ENCODE data around the gene FNBP1. TPM values are rescaled to one million over a fixed set of nuclear protein-coding genes. Genes with fewer than 3 reads are reported as not detected.

FNBP1 gene
- total and polyA plus RNA-seq, 2 of the 8 experiments (the other 6 are each of a cell fraction or from before 2014, with no cell fraction given), result 7.2 to 40.9 TPM

- DNase-seq (ENCODE audit: low read depth in 1 of 2, low spot score in 2 of 2), result no peak
- FAIRE-seq, result no peak
- TF ChIP-seq SRF (IDR thresholded peaks at IDR 0.05; ENCODE audit: low read depth, low read length) (no peak), SIN3A (conservative IDR thresholded peaks at IDR 0.05 in 1 of 2, IDR thresholded peaks at IDR 0.05 in 1 of 2; ENCODE audit: low read depth in 1 of 2, low read length in 2 of 2) (no peak), JUND (IDR thresholded peaks at IDR 0.05; ENCODE audit: low read length) (no peak), EZH2 (IDR thresholded peaks at IDR 0.05; ENCODE audit: low read depth, low read length, severe bottlenecking) (no peak), TEAD4 (IDR thresholded peaks at IDR 0.05; ENCODE audit: low read depth, low read length) (no peak), RXRA (IDR thresholded peaks at IDR 0.05; ENCODE audit: insufficient read depth, low read depth, low read length) (no peak), BCL11A (IDR thresholded peaks at IDR 0.05; ENCODE audit: low read depth in 2 of 2, low read length in 2 of 2) (no peak), BACH1 (IDR thresholded peaks at IDR 0.05; ENCODE audit: low read length) (no peak), TAF7 (optimal IDR thresholded peaks at IDR 0.05; ENCODE audit: borderline replicate concordance, low read depth, low read length) (no peak), TCF12 (IDR thresholded peaks at IDR 0.05; ENCODE audit: low read depth, low read length) (no peak), NANOG (IDR thresholded peaks at IDR 0.05; ENCODE audit: insufficient read depth, low read depth, low read length, poor library complexity, severe bottlenecking) (no peak)
- POLR2A ChIA-PET (ENCODE audit: partially characterized antibody), result interaction anchor here (0.6 to 2.7 kb wide), 2 partner anchors 8 to 24 kb away, joined by 3 to 8 read pairs; partner anchors contain the start of gene GPR107
- Histone ChIP-seq H3K27me3 (replicated peaks in 1 of 4; ENCODE audit: control insufficient read depth in 3 of 4, extremely low read depth in 1 of 4, insufficient read depth in 3 of 4, low read length in 3 of 4) (peaks cover 0 to 9% (median 4%) of the 10 kb centered on the region in 4 experiments; a peak in 4 of 7 replicates), H3K9ac (replicated peaks in 1 of 4; ENCODE audit: extremely low read depth in 1 of 4, low read depth in 3 of 4, low read length in 3 of 4) (no peak overlapping the region), H3K4me3 (ENCODE audit: extremely low read depth in 1 of 4, insufficient read depth in 2 of 4, low read depth in 3 of 4, low read length in 4 of 4) (no peak overlapping the region), H2BK15ac (ENCODE audit: low read length) (no peak overlapping the region), H3K4me2 (ENCODE audit: insufficient read depth in 1 of 2, low read depth in 2 of 2, low read length in 2 of 2) (no peak overlapping the region), H3K23ac (ENCODE audit: insufficient read length) (no peak overlapping the region), H3K36me3 (ENCODE audit: control insufficient read depth in 2 of 4, insufficient read depth in 4 of 4, low read length in 3 of 4) (no peaks in the 10 kb centered on the region), H3K79me1 (ENCODE audit: low read depth, low read length) (no peaks in the 10 kb centered on the region), H2BK12ac (ENCODE audit: low read depth, low read length) (no peak overlapping the region), H2BK5ac (ENCODE audit: low read depth, low read length) (no peak overlapping the region), H3K23me2 (ENCODE audit: low read depth, low read length) (peaks cover 13% of the 10 kb centered on the region), H3K27ac (ENCODE audit: low read depth, low read length) (no peak overlapping the region), H3K18ac (ENCODE audit: extremely low read depth, low read length) (no peak overlapping the region), H4K91ac (replicated peaks; ENCODE audit: insufficient read length, low read length) (no peak overlapping the region), H3K79me2 (ENCODE audit: control insufficient read depth in 1 of 2, insufficient read depth in 2 of 2, low read length in 2 of 2) (peaks cover 2 to 9% of the 10 kb centered on the region in 2 experiments; a peak in 2 of 4 replicates), H2AFZ (ENCODE audit: low read length) (no peak overlapping the region), H4K20me1 (replicated peaks in 1 of 2; ENCODE audit: control insufficient read depth in 1 of 2, insufficient read depth in 2 of 2, low read length in 2 of 2) (no peaks in the 10 kb centered on the region), H3K4ac (replicated peaks; ENCODE audit: insufficient read length, low read depth, low read length) (no peak overlapping the region), H2AK5ac (ENCODE audit: low read depth, low read length) (no peak overlapping the region), H3K9me3 (ENCODE audit: insufficient read depth in 2 of 2, low read depth in 1 of 2, low read length in 1 of 2) (no peaks in the 10 kb centered on the region), H3K14ac (ENCODE audit: insufficient read length) (no peak overlapping the region), H2BK120ac (replicated peaks; ENCODE audit: low read depth, low read length) (no peak overlapping the region), H4K8ac (ENCODE audit: extremely low read depth, insufficient read depth, low read length) (no peak overlapping the region), H2BK20ac (ENCODE audit: low read length) (no peak overlapping the region), H4K5ac (ENCODE audit: insufficient read length, low read depth, low read length) (no peak overlapping the region), H3K56ac (replicated peaks; ENCODE audit: insufficient read length, low read depth, low read length) (no peak overlapping the region), H3K4me1 (replicated peaks in 1 of 4; ENCODE audit: control insufficient read depth in 3 of 4, insufficient read depth in 4 of 4, low read length in 3 of 4) (peaks cover 0 to 5% (median 3%) of the 10 kb centered on the region in 4 experiments; a peak in 4 of 7 replicates)
- WGBS, 2 experiments (ENCODE audit: extremely low coverage in 1 of 2, insufficient coverage in 1 of 2, insufficient read length in 1 of 2, insufficient replicate concordance in 2 of 2, low coverage in 1 of 2, low lambda C conversion rate in 2 of 2, missing lambda C conversion rate in 1 of 2), result 93% methylated on average over 4 of the region's 4 CpGs; no CpG with 5 or more reads in 1 of the 2 experiments
- CTCF ChIA-PET (ENCODE audit: partially characterized antibody), result interaction anchor here (0.6 to 2.2 kb wide), 5 partner anchors 13 to 178 kb away, joined by 3 to 5 read pairs (median 4); no protein-coding TSS in a partner anchor
These were observed 2.9 kb upstream of the FNBP1 start for GRCh38 chr9:130045725-130046450.
